Measurements from ENCODE around the gene ZNF488.

ZNF488 gene

GRCh38 chr10:47364366-47364765 lies 19.7 kb downstream of the ZNF488 start:
- DNase-seq: no peak

DNA sequence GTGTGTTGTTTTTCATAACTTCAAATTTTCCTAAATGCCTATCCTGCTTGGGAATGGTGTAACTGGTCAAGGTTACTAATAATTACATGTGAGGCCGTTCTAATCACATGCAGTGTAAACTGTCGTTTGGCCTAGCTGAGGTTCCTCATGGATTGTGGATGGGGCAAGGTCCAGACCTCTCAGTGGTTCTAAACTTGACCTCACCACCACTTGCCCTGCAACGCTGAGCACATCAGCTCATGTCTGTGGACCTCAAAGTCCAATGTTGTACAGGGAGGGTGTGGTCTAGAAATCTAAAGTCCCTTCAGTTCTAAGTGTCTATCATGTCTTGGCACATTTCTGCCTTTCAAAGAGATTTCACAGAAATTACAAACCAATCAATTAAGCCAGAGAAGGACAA lies 20.3 kb downstream of the ZNF488 start:
- DNase-seq: no peak

- no peak for DNase-seq
Observed at GRCh38 chr10:47362199-47362598, 21.9 kb downstream of the ZNF488 start.

GRCh38 chr10:47361293-47361692 lies 22.8 kb downstream of the ZNF488 start:
- no peak for DNase-seq

DNA sequence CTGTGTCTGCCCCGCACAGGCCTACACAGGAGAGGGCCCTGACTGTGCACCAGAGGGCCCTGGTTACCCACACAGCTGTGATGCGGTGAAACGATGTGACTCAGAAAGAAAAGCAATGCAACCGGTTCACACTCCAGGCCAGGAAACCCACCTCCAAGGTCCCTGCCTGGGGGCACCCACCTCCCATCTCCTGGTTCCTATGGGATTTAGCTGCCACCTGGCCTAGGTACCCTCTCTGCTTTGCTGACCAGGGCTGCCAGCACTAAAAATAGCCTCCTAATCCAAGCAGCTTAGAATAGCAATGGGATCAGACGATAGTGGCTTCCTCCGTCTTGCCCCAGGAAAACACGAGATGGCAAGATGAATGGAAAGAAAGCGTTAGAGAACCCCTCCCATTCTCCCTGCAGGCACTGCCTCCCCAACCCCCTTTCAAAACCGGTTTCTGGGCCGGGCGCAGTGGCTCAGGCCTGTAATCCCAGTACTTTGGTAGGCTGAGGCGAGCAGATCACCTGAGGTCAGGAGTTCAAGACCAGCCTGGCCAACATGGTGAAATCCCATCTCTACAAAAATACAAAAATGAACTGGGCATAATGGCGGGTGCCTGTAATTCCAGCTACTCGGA lies 23.6 kb downstream of the ZNF488 start:
- no peak for DNase-seq

DNA sequence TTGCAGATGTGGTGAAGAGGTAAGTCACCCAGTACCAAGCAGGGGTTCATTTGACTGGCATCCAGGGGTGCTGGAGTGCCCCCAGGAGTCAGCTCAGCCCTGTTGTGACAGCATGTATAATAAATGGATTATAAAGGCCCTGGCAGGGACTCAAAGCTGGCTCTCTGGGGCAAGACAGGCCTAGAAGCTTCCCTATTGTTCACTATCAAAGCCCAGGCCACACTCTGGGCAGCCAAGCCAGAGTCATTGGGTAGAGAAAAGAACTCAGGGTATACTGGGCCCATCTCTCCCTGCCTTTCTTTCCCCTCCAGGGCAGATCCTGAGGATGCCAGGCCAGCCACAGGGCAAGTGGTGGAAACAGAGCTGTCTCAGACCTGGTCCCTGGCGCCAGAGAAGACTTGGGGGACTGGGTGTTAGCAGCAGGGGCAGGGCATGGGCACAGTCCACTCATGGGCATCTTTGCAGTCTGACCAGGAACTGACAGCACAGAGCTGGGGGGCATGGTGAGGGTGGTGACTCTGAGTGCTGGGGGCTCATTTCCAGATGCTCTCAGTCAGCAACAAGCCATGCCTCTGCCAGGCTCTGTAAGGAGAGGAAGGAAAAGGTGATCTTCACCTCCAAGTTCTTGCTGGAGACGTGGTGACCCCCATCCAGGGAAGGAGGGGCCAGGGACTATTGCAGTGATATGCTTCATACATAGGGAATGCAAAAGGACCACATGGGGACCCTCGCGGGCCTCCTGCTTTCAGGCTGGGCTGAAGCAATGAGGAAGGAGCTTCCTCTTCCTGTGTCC lies 24.3 kb downstream of the ZNF488 start:
- no peak for DNase-seq

DNA sequence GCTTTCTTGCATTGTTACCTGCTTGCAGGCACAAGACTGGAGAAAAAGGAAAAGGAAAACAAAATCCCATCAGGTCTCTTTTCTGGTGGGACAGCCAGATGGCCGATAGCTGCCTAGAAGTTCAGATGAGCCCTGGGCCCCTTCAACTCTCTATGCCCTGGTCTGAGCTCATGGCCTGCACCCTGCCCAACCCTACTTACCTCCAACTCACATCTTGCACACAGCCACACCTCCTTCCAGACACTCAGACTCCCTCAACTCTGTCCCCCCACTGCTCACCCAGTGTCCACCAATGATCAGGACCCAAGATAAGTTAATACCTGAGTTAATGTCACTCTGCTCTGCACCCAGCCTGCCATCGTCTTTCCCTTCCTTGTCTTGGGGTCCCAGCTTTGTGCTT lies 25.0 kb downstream of the ZNF488 start:
- DNase-seq: no peak

DNA sequence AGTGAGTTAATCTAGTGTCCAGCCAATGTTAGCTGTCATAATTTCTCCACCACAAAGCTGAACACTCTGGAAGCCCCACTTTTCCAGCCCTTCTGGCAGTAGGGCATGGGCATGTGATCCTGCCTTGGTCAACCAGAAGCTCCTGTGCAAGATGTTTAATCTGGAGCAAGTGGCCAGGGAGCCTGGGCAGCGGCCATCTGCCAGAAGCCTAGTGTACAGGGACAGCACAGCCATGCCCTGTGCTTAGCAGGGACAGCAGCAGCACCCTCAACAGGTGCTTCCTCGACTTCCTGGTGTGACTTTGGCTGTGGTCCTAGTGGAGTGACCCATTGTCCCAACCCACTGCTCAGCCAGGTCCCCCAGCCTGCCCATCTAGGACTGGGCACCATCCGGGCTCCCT lies 25.6 kb downstream of the ZNF488 start:
- no peak for DNase-seq

- DNase-seq: no peak
Observed at GRCh38 chr10:47357911-47358310, 26.2 kb downstream of the ZNF488 start.

GRCh38 chr10:47357131-47357582 lies 26.9 kb downstream of the ZNF488 start:
- no peak for DNase-seq

DNA sequence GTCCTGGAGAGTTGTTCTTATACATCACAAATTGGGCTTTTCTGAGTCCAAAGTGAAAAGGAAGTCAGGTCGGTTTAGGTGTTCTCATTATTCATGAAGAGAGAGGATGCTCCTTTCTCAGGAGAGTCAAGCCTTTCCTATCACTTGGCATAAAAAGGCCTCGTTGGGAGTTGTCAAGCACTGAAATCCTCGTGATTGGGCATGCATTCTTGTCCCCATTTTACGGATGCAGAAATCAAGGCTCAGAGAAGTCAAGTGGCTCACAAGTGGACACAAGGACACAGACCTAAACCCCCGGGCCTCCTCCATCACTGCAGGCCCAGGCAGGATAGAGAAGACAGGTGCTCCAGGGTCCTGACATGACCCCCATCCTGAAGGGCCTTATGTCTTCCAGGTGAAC lies 27.4 kb downstream of the ZNF488 start:
- no peak for DNase-seq

- no peak for DNase-seq
Observed at GRCh38 chr10:47354900-47355299, 29.2 kb downstream of the ZNF488 start.

- DNase-seq: no peak
Observed at GRCh38 chr10:47354165-47354564, 29.9 kb downstream of the ZNF488 start.

DNA sequence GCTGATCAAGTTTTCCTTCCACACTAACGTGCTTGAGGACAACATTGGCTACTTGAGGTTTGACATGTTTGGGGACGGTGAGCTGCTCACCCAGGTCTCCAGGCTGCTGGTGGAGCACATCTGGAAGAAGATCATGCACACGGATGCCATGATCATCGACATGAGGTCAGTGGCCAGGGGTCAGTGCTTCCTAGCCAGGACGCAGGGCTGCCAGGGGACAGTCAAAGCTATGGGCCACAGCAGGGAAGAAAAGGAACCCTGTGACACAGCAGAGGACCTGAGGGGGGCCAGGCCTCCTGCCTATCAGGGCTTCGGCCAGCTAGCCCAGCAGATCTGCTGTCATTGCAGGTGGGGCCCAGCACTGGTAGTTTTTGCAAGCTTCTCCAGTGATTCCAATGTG lies 30.7 kb downstream of the ZNF488 start:
- DNase-seq: no peak

DNA sequence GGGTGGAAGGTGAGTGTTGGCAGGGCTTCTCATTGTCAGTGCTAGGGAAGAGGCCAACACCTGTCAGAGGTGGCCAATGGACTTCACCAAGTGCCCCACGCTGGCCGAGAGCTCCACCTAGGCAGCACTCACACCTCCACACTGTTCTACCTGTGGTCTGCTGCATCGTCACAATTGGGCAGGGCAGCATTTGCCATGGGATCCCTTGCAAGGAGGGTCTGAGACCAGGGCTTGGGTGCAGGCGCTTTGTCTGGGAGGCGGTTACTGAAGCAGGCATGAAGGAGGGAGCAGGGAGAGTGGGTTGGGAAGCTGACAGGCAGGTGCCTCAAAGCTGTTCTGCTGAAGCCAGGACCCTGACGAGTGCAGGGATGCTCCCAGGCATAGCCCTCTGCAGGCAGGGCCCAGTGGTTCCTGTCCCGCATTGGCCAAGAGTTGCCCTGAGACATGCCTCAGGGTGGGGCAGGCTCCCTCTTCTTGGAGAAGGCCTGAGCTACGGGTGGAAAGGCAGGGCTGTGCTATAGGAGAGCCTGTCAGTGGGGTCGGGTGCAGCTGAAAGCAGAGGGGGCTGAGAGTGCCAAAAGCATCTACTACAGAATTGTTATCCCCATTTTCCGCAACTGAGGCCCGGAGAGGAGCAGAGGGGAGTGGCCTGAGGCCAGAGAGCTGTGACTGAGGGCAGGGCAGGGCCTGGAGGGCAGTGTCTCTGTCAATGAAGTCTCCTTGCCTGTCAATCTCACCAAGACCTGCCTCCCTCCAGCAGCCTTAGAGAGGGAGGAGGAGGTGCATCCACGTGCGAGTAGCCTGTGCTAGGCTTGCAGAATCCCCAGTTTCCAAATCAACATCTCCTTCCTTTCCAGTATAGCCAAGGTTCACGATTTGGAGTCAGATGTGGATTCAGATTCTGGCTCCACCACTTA lies 31.9 kb downstream of the ZNF488 start:
- DNase-seq: no peak

DNA sequence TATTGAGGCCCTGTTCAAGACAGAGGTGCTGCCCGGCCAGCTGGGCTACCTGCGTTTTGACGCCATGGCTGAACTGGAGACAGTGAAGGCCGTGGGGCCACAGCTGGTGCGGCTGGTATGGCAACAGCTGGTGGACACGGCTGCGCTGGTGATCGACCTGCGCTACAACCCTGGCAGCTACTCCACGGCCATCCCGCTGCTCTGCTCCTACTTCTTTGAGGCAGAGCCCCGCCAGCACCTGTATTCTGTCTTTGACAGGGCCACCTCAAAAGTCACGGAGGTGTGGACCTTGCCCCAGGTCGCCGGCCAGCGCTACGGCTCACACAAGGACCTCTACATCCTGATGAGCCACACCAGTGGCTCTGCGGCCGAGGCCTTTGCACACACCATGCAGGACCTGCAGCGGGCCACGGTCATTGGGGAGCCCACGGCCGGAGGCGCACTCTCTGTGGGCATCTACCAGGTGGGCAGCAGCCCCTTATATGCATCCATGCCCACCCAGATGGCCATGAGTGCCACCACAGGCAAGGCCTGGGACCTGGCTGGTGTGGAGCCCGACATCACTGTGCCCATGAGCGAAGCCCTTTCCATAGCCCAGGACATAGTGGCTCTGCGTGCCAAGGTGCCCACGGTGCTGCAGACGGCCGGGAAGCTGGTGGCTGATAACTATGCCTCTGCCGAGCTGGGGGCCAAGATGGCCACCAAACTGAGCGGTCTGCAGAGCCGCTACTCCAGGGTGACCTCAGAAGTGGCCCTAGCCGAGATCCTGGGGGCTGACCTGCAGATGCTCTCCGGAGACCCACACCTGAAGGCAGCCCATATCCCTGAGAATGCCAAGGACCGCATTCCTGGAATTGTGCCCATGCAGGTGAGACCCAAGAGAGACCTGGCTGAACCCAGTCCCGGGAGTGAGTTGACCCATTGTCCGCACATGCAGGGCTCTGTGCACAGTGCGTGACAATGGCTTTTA lies 33.1 kb downstream of the ZNF488 start:
- no peak for DNase-seq

DNA sequence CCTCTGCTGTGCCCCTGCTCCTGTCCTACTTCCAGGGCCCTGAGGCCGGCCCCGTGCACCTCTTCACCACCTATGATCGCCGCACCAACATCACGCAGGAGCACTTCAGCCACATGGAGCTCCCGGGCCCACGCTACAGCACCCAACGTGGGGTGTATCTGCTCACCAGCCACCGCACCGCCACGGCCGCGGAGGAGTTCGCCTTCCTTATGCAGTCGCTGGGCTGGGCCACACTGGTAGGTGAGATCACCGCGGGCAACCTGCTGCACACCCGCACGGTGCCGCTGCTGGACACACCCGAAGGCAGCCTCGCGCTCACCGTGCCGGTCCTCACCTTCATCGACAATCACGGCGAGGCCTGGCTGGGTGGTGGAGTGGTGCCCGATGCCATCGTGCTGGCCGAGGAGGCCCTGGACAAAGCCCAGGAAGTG lies 34.1 kb downstream of the ZNF488 start:
- DNase-seq: no peak

DNA sequence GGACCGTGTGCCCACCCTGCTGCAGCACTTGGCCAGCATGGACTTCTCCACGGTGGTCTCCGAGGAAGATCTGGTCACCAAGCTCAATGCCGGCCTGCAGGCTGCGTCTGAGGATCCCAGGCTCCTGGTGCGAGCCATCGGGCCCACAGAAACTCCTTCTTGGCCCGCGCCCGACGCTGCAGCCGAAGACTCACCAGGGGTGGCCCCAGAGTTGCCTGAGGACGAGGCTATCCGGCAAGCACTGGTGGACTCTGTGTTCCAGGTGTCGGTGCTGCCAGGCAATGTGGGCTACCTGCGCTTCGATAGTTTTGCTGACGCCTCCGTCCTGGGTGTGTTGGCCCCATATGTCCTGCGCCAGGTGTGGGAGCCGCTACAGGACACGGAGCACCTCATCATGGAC lies 34.6 kb downstream of the ZNF488 start:
- no peak for DNase-seq

DNA sequence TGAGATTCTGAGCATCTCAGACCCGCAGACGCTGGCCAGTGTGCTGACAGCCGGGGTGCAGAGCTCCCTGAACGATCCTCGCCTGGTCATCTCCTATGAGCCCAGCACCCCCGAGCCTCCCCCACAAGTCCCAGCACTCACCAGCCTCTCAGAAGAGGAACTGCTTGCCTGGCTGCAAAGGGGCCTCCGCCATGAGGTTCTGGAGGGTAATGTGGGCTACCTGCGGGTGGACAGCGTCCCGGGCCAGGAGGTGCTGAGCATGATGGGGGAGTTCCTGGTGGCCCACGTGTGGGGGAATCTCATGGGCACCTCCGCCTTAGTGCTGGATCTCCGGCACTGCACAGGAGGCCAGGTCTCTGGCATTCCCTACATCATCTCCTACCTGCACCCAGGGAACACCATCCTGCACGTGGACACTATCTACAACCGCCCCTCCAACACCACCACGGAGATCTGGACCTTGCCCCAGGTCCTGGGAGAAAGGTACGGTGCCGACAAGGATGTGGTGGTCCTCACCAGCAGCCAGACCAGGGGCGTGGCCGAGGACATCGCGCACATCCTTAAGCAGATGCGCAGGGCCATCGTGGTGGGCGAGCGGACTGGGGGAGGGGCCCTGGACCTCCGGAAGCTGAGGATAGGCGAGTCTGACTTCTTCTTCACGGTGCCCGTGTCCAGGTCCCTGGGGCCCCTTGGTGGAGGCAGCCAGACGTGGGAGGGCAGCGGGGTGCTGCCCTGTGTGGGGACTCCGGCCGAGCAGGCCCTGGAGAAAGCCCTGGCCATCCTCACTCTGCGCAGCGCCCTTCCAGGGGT lies 35.2 kb downstream of the ZNF488 start:
- no peak for DNase-seq

- no peak for DNase-seq
Observed at GRCh38 chr10:47348138-47348651, 35.9 kb downstream of the ZNF488 start, which contains the start of gene RBP3. RBP3 (plus strand) TSS chr10:47348363; CDS start chr10:47348485, 122 bp downstream.

DNA sequence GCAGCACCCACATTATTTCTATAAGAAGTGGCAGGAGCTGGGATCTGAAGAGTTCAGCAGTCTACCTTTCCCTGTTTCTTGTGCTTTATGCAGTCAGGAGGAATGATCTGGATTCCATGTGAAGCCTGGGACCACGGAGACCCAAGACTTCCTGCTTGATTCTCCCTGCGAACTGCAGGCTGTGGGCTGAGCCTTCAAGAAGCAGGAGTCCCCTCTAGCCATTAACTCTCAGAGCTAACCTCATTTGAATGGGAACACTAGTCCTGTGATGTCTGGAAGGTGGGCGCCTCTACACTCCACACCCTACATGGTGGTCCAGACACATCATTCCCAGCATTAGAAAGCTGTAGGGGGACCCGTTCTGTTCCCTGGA lies 36.8 kb downstream of the ZNF488 start:
- DNase-seq: no peak

Measured in stimulated activated naive CD4-positive, alpha-beta T cell treated with Interleukin-2 at 50 U/mL for 16 hours (primary cell).